ENCODE data around the gene KCNN2. TPM values are rescaled to one million over a fixed set of nuclear protein-coding genes. Genes with fewer than 3 reads are reported as not detected.

The KCNN2 gene
- total RNA-seq, 4 donors from 2014 or later, result 0.18 to 0.19 TPM; not detected in 2

DNA sequence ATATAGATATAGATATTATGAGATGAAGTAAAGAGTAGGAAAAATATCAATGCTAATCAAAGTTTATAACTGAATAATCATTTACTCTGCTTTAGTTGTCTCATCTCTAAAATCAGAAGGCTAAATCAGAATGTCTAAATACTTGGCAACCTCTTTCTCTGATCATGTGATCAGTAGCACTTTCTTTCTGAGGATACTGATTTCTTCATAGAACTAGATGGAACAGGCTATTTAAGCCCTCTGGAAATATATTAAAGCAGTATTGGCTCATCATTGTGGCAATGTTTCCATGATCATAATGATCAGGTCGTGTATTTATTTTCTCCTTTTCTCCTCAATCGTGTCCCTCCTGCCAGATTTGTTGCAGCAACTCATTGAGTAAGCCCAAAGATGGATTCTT, 109.7 kb downstream of the KCNN2 start:
- intact Hi-C loops (cut with DNase I), result no loop called here
- DNase-seq, result no peak
- H3K9me3 ChIP-seq, result no peaks in the 10 kb centered on the region
- TF ChIP-seq CTCF (IDR thresholded peaks at IDR 0.05) (no peak), POLR2A (IDR thresholded peaks at IDR 0.05) (no peak)
- WGBS, 2 donors, result 60 to 79% methylated on average over 2 of the region's 2 CpGs
- H3K4me3 ChIP-seq, result no peak overlapping the region
- H3K27ac ChIP-seq, result no peak overlapping the region
- no peaks in the 10 kb centered on the region for H3K36me3 ChIP-seq
- H3K27me3 ChIP-seq, result no peaks in the 10 kb centered on the region
- H3K4me1 ChIP-seq, result no peaks in the 10 kb centered on the region

- Histone ChIP-seq H3K27me3 (no peaks in the 10 kb centered on the region), H3K9me3 (no peaks in the 10 kb centered on the region), H3K36me3 (no peaks in the 10 kb centered on the region), H3K4me1 (no peaks in the 10 kb centered on the region), H3K4me3 (no peak overlapping the region), H3K27ac (no peak overlapping the region)
- no peak for DNase-seq
- intact Hi-C loops (cut with DNase I), result no loop called here
- TF ChIP-seq CTCF (IDR thresholded peaks at IDR 0.05) (no peak), POLR2A (IDR thresholded peaks at IDR 0.05) (no peak)
- WGBS, 2 donors, result 67 to 75% methylated on average over 2 of the region's 2 CpGs
Measured at GRCh38 chr5:114473541-114473940, 111.7 kb downstream of the KCNN2 start.

DNA sequence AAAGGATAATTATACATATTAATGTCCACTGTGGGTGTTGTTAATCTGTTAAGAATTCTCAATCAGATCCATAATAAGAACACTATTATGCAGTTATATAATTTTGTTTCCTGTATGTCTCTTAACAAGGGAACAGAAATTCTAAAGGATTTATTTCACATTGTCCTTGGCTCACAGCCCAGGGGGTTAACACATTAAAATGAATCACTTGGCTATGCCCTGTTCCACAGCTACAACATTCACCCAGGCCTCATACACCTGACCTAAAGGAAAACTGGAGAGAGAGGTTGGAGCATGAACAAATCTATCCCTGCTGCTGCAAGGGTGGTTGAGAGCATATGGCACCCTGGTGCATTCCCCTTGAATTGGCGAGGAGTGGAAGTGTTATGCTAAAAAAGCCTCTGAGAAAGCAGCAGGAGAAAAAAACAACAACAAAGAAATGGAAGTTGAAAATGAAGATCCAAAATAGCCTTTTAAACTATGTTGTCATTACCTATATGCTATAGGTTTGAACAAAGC, 116.0 kb downstream of the KCNN2 start:
- 64 to 71% methylated on average over 1 of the region's 1 CpG for WGBS, 2 donors
- no peaks in the 10 kb centered on the region for H3K27me3 ChIP-seq
- DNase-seq, result no peak
- no peak overlapping the region for H3K4me3 ChIP-seq
- no peak for TF ChIP-seq CTCF (IDR thresholded peaks at IDR 0.05)
- TF ChIP-seq POLR2A (IDR thresholded peaks at IDR 0.05), result no peak
- intact Hi-C loops (cut with DNase I), result no loop called here
- H3K36me3 ChIP-seq, result no peaks in the 10 kb centered on the region
- H3K27ac ChIP-seq, result no peak overlapping the region
- no peaks in the 10 kb centered on the region for H3K4me1 ChIP-seq
- H3K9me3 ChIP-seq, result no peaks in the 10 kb centered on the region

GRCh38 chr5:114500756-114501155, 138.9 kb downstream of the KCNN2 start:
- no peak for TF ChIP-seq POLR2A (IDR thresholded peaks at IDR 0.05)
- no peak for TF ChIP-seq CTCF (IDR thresholded peaks at IDR 0.05)
- H3K36me3 ChIP-seq, result no peaks in the 10 kb centered on the region
- 70 to 81% methylated on average over 4 of the region's 4 CpGs for WGBS, 2 donors
- no peaks in the 10 kb centered on the region for H3K4me1 ChIP-seq
- no peaks in the 10 kb centered on the region for H3K27me3 ChIP-seq
- DNase-seq, result no peak
- no peak overlapping the region for H3K4me3 ChIP-seq
- no peaks in the 10 kb centered on the region for H3K9me3 ChIP-seq
- H3K27ac ChIP-seq, result no peak overlapping the region
- intact Hi-C loops (cut with DNase I), result no loop called here

GRCh38 chr5:114504560-114504959, 142.7 kb downstream of the KCNN2 start:
- intact Hi-C loops (cut with DNase I), result no loop called here

More at GRCh38 chr5:114504560-114504959, 142.7 kb downstream of the KCNN2 start:
- Histone ChIP-seq H3K36me3 (no peaks in the 10 kb centered on the region), H3K4me3 (no peak overlapping the region), H3K27ac (no peak overlapping the region), H3K4me1 (no peaks in the 10 kb centered on the region), H3K9me3 (no peaks in the 10 kb centered on the region), H3K27me3 (no peaks in the 10 kb centered on the region)
- 79 to 81% methylated on average over 9 of the region's 9 CpGs for WGBS, 2 donors
- no peak for DNase-seq
- TF ChIP-seq POLR2A (IDR thresholded peaks at IDR 0.05) (no peak), CTCF (IDR thresholded peaks at IDR 0.05) (no peak)
